Measurements from ENCODE around the gene BEX4.

Gene BEX4

GRCh38 chrX:103236296-103236695, 21.4 kb downstream of the BEX4 start:
- no peak for DNase-seq (ENCODE audit: low read depth)

GRCh38 chrX:103240155-103240554, 25.2 kb downstream of the BEX4 start:
- no peak for DNase-seq (ENCODE audit: low read depth)

DNA sequence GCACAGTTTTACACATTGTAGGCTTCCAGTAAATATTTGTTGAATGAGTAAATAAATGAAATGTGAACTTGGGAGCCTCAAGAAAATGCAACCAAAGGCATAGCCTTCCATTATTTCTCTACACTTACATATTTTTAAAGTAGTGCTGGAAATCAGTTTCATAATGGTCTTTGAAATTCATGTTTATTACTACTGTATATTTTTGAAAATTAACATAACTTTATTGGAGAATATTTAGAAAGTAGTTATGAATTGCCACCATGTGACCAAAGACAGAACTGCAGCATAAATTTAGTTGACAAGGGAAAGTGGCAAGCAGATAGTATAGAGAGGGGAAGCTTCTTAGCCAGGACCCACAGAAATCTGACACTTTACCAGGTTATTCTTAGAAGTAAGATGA, 33.6 kb downstream of the BEX4 start:
- DNase-seq (ENCODE audit: low read depth) = no peak

GRCh38 chrX:103249805-103250204, 34.9 kb downstream of the BEX4 start:
- no peak for DNase-seq (ENCODE audit: low read depth)

GRCh38 chrX:103250977-103251376, 36.1 kb downstream of the BEX4 start:
- DNase-seq (ENCODE audit: low read depth) = no peak

GRCh38 chrX:103253608-103254007, 38.7 kb downstream of the BEX4 start:
- no peak for DNase-seq (ENCODE audit: low read depth)

DNA sequence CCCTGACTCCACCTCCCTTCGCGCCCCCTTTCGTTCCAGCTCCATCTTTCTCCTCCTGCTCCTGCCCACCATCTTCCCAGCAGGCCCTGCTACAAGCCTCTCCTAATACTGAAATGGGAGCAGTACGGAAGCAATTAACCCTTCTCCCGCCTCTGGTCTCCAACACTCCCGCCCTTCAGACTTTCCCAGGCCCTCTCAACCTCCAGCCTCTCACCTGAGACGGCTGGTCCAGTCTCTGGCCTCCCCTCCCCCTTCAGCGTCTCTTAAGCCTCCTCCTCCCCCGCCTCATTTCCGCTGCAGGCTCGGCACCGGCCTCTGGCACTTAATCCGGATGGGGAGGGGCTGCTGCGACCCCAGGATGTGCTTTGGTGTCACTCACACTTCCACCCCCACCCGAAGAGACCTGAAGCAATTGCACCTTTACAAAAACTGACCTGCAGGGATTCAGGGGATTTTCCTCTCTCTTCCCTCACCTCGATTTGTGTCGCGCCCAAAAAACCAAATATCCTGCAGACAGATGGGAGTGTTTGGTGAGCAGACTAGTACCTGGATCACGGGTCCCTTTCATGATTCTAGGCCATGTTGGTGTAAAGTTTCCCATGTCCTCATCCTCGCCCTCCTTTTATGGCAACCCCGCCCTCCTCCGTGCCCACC, 39.4 kb downstream of the BEX4 start:
- DNase-seq (ENCODE audit: low read depth) = no peak

DNA sequence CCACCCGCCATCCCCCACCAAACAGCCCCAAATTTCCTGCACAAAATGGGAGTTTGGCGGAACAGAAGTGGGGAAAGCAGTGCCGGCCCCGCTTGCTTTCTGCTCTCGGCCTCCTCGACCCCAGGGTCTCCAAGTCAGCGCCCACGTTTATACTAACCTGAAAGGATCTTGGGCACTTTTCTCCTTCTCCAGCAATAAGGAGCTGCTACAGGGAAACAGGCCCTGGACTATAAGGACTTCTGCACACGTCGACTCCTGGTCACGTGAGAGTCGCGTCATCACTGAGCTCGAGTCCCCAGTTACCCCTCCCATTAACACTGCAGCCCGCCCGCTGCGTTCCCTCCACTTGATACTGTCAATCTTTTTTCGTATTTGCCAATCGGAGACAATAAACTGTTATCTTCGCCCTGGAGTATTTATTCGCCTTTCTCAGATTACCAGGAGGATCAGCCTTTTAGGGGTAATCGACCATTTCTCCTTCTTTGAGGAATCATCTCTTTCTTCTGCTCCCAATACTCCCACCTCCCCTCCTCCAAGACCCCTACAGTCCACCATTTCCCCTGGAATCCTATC, 40.1 kb downstream of the BEX4 start, which contains the start of gene TCEAL8:
TSS of gene TCEAL8 (minus strand) at position 235 of the 573 bp plus-strand sequence. CDS start 1,176 bp downstream, outside the sequence.
- DNase-seq (ENCODE audit: low read depth) = peak; percentile 41

DNA sequence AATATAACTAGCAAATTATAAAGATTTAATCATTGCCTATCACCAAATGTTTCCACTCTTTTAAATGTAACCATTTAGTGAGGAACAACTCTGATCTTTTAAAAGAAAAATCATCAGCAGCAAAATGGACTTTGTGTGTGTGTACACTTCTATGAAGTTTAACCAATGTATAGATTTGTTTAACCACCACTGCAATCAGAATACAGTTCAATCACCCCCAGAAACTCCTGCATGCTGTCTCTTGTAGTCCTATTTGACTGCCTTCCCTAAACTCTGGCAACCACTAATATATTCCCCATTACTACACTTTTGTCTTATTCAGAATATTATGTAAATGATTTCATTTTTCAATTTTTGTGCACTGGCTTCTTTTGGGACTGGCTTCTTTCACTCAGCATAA, 41.7 kb downstream of the BEX4 start:
- DNase-seq (ENCODE audit: low read depth) = no peak

- DNase-seq (ENCODE audit: low read depth) = no peak
Observed at GRCh38 chrX:103258275-103258674, 43.4 kb downstream of the BEX4 start.
